Gastrocnemius medialis (tissue), 4 donors: Measurements from ENCODE around the gene GMPR2. TPM values are rescaled to one million over a fixed set of nuclear protein-coding genes. Genes with fewer than 3 reads are reported as not detected.
A peak's percentile ranks its signal among the peaks of the same experiment; 100 is the strongest.

Experiments used
- ATAC-seq, 2 donors: fragments of 150-250 bp; one replicate each; pipeline ENCODE4 v1.9.1; 2016
- DNase-seq, 2 donors: peaks; one replicate each; pipeline ENCODE4 v3.0.0-alpha.2; 2019
- H3K27ac ChIP-seq, 4 donors: fragments of 200-600 bp; sonication (generic); 1 replicate in 1 of 4; 2 replicates in 3 of 4; pipeline ENCODE4 v1.5.1; 2016 to 2018; ENCODE audit warnings: mild to moderate bottlenecking in 2 of 4, moderate library complexity in 1 of 4
- H3K27me3 ChIP-seq, 3 donors: fragments of 200-600 bp; sonication (generic) in 2 of 3; 1 replicate in 1 of 3; 2 replicates in 2 of 3; pipeline versions ENCODE4 v1.5.1 to v1.6.0; 2016 to 2019; ENCODE audit warnings: mild to moderate bottlenecking in 1 of 3, moderate library complexity in 1 of 3
- H3K36me3 ChIP-seq, 2 donors: fragments of 200-600 bp; sonication (generic) in 1 of 2; one replicate each; pipeline ENCODE4 v1.5.1; 2017 to 2018
- H3K4me1 ChIP-seq, 2 donors: fragments of 200-600 bp; sonication (generic) in 1 of 2; one replicate each; pipeline ENCODE4 v1.5.1; 2016 to 2017; ENCODE audit warnings: mild to moderate bottlenecking in 2 of 2
- H3K4me3 ChIP-seq, 4 donors: fragments of 200-600 bp; sonication (generic) in 3 of 4; 1 replicate in 1 of 4; 2 replicates in 3 of 4; pipeline ENCODE4 v1.5.1; 2016 to 2019; ENCODE audit warnings: mild to moderate bottlenecking in 2 of 4
- H3K9me3 ChIP-seq, 3 donors: fragments of 200-600 bp; sonication (generic) in 2 of 3; 1 replicate in 1 of 3; 2 replicates in 2 of 3; pipeline ENCODE4 v1.5.1; 2016 to 2019
- CTCF ChIP-seq, 5 experiments: fragments of 450-650 bp in 3 of 5; fragments of 200-600 bp in 2 of 5; sonication (generic) in 2 of 5; IDR thresholded peaks in 4 of 5; conservative IDR thresholded peaks in 1 of 5; 1 replicate in 4 of 5; 2 replicates in 1 of 5; pipeline ENCODE4 v1.5.1; 2016 to 2019; ENCODE audit warnings: antibody characterized with exemption in 5 of 5, mild to moderate bottlenecking in 3 of 5, moderate library complexity in 3 of 5
- POLR2A ChIP-seq, 2 donors: fragments of 450-650 bp; IDR thresholded peaks; one replicate each; pipeline ENCODE4 v1.6.1; 2017; ENCODE audit warnings: antibody characterized with exemption in 2 of 2, mild to moderate bottlenecking in 2 of 2, moderate library complexity in 2 of 2
- in situ Hi-C, 4 donors: fragments of 200-750 bp; cut with MboI; loops; one replicate each; pipeline versions ENCODE4 v1.15.0 to v1.8.0; 2017; ENCODE audit warnings: low sequenced_read_pairs in 4 of 4
- intact Hi-C: fragments of 100-400 bp; cut with DNase I; formaldehyde crosslinking; loops from one replicate; pipeline ENCODE4 v1.15.1; 2023; ENCODE audit warnings: low total_unique reads
- total RNA-seq, 4 donors: library from RNA; depleted of rRNA; stranded (reverse); fragments of >200 nt; gene quantifications; one replicate each; pipeline versions ENCODE4 v1.1.0 to v1.2.3, GENCODE V29; 2016

The GMPR2 gene
- total RNA-seq, 4 donors from 2014 or later = 15.4 to 44.8 (median 27.4) TPM

- Histone ChIP-seq H3K36me3 (peaks cover 0 to 52% of the 10 kb centered on the region in 2 donors), H3K4me1 (peaks cover 12 to 16% of the 10 kb centered on the region in 2 donors), H3K27me3 (no peaks in the 10 kb centered on the region), H3K27ac (peak overlapping the region; percentile 62 to 90 (median 84)), H3K9me3 (no peaks in the 10 kb centered on the region), H3K4me3 (peak overlapping the region in 3 of 4 donors; percentile 62 to 84 (median 80))
- no peak for TF ChIP-seq POLR2A (IDR thresholded peaks at IDR 0.05)
- no peak for TF ChIP-seq CTCF (IDR thresholded peaks at IDR 0.05 in 4 of 5, conservative IDR thresholded peaks at IDR 0.05 in 1 of 5)
- intact Hi-C loops = no loop called here
- in situ Hi-C loops = no loop called here
- ATAC-seq (no peak), DNase-seq (no peak)
These were observed 43.7 kb upstream of the GMPR2 start for GRCh38 chr14:24189059-24189375.

GRCh38 chr14:24189460-24189859, 43.3 kb upstream of the GMPR2 start:
- Histone ChIP-seq H3K27me3 (no peaks in the 10 kb centered on the region), H3K27ac (peak overlapping the region; percentile 62 to 90 (median 84)), H3K36me3 (peaks cover 0 to 51% of the 10 kb centered on the region in 2 donors), H3K4me3 (no peak overlapping the region), H3K4me1 (peaks cover 17 to 20% of the 10 kb centered on the region in 2 donors), H3K9me3 (no peaks in the 10 kb centered on the region)
- intact Hi-C loops = no loop called here
- DNase-seq = no peak
- in situ Hi-C loops = no loop called here
- TF ChIP-seq POLR2A (IDR thresholded peaks at IDR 0.05) (no peak), CTCF (IDR thresholded peaks at IDR 0.05 in 4 of 5, conservative IDR thresholded peaks at IDR 0.05 in 1 of 5) (no peak)
- ATAC-seq = no peak

DNA sequence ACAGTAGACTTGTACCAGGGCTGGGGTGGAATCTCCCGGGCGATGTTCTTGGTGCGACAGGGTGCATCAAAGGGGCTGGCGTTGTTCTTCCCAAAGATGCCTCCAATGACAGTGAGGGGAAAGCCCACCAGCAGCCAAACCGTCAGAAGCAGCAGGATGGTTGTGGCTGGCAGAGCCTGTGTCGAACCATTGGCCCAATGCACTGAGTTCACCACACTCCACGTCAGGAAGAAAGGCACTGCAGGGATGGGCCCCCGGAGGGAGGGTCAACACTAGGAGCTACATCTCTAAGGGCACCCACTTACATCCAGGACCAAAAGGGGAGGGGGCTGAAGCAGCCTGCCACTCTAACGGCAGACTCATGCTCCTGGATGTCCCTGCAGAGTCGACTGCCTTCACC, 42.3 kb upstream of the GMPR2 start:
- no peaks in the 10 kb centered on the region for H3K9me3 ChIP-seq
- H3K27ac ChIP-seq = no peak overlapping the region
- peaks cover 20 to 25% of the 10 kb centered on the region in 2 donors for H3K4me1 ChIP-seq
- TF ChIP-seq POLR2A (IDR thresholded peaks at IDR 0.05) = no peak
- TF ChIP-seq CTCF (IDR thresholded peaks at IDR 0.05 in 4 of 5, conservative IDR thresholded peaks at IDR 0.05 in 1 of 5) = no peak
- peaks cover 0 to 41% of the 10 kb centered on the region in 2 donors for H3K36me3 ChIP-seq
- H3K27me3 ChIP-seq = no peaks in the 10 kb centered on the region
- in situ Hi-C loops = no loop called here
- ATAC-seq (no peak), DNase-seq (no peak)
- intact Hi-C loops = no loop called here
- no peak overlapping the region for H3K4me3 ChIP-seq

- no peak overlapping the region for H3K27ac ChIP-seq
- intact Hi-C loops (no loop called here), in situ Hi-C loops (no loop called here)
- no peak for TF ChIP-seq CTCF (IDR thresholded peaks at IDR 0.05 in 4 of 5, conservative IDR thresholded peaks at IDR 0.05 in 1 of 5)
- no peak for TF ChIP-seq POLR2A (IDR thresholded peaks at IDR 0.05)
- ATAC-seq = no peak
- H3K9me3 ChIP-seq = no peaks in the 10 kb centered on the region
- H3K27me3 ChIP-seq = no peaks in the 10 kb centered on the region
- peaks cover 0 to 24% of the 10 kb centered on the region in 2 donors for H3K36me3 ChIP-seq
- H3K4me1 ChIP-seq = peaks cover 23 to 27% of the 10 kb centered on the region in 2 donors
- no peak overlapping the region for H3K4me3 ChIP-seq
- no peak for DNase-seq
These were observed 39.8 kb upstream of the GMPR2 start for GRCh38 chr14:24192933-24193332.
